SK-N-SH treated with all-trans-retinoic acid at 6 μM for 48 hours (cell line): ENCODE results near the gene CXXC5.

Source experiments
- ARNTL ChIP-seq: fragments of 450-650 bp; formaldehyde crosslinking; IDR thresholded peaks from 2 replicates; pipeline ENCODE4 v1.5.0; 2020; ENCODE audit warnings: low read depth, mild to moderate bottlenecking, moderate library complexity, borderline replicate concordance
- BACH2 ChIP-seq: fragments of 250-450 bp; sonication (Bioruptor Pico); IDR thresholded peaks from 2 replicates; pipeline ENCODE4 v1.9.0; 2021; ENCODE audit warnings: mild to moderate bottlenecking, borderline replicate concordance
- CSDC2 ChIP-seq: fragments of 250-450 bp; sonication (Bioruptor Pico); IDR thresholded peaks from 2 replicates; pipeline ENCODE4 v1.5.0; 2020; ENCODE audit warnings: mild to moderate bottlenecking, moderate library complexity
- ESRRG ChIP-seq: fragments of 250-450 bp; sonication (Bioruptor Pico); IDR thresholded peaks from 2 replicates; pipeline ENCODE4 v1.6.1; 2021; ENCODE audit warnings: mild to moderate bottlenecking
- OSR1 ChIP-seq: fragments of 250-450 bp; sonication (Bioruptor Pico); IDR thresholded peaks from 2 replicates; pipeline ENCODE4 v1.8.0; 2022; ENCODE audit warnings: moderate library complexity, mild to moderate bottlenecking, inconsistent platforms
- PPARA ChIP-seq: fragments of 250-450 bp; sonication (Bioruptor Pico); IDR thresholded peaks from 2 replicates; pipeline ENCODE4 v1.5.0; 2020; ENCODE audit warnings: mild to moderate bottlenecking, borderline replicate concordance
- RARB ChIP-seq: fragments of 250-450 bp; sonication (Bioruptor Pico); IDR thresholded peaks from 2 replicates; pipeline ENCODE4 v1.8.0; 2021; ENCODE audit warnings: mild to moderate bottlenecking, moderate library complexity
- TOX ChIP-seq: fragments of 250-450 bp; sonication (Bioruptor Pico); IDR thresholded peaks from 2 replicates; pipeline ENCODE4 v1.8.0; 2021; ENCODE audit warnings: mild to moderate bottlenecking, moderate library complexity, borderline replicate concordance
- ZFP3 ChIP-seq: fragments of 250-450 bp; sonication (Bioruptor Pico); IDR thresholded peaks from 2 replicates; pipeline ENCODE4 v1.5.0; 2020; ENCODE audit warnings: mild to moderate bottlenecking, moderate library complexity
- ZNF565 ChIP-seq: fragments of 450-650 bp; formaldehyde crosslinking; conservative IDR thresholded peaks from 2 replicates; pipeline ENCODE4 v1.5.0; 2020; ENCODE audit warnings: low read depth, mild to moderate bottlenecking, moderate library complexity
- ZNF70 ChIP-seq: fragments of 450-650 bp; formaldehyde crosslinking; IDR thresholded peaks from 2 replicates; pipeline ENCODE4 v1.5.0; 2020; ENCODE audit warnings: mild to moderate bottlenecking, moderate library complexity
- ZNF8 ChIP-seq: fragments of 450-650 bp; formaldehyde crosslinking; IDR thresholded peaks from 2 replicates; pipeline ENCODE4 v1.5.0; 2020; ENCODE audit warnings: mild to moderate bottlenecking, moderate library complexity
- TF ChIP-seq, protein P1 (sequence below): fragments of 250-450 bp; sonication (Bioruptor Pico); IDR thresholded peaks from 2 replicates; pipeline ENCODE4 v1.8.0; 2020; ENCODE audit warnings: mild to moderate bottlenecking, moderate library complexity, borderline replicate concordance
- TF ChIP-seq, protein P2 (sequence below): fragments of 250-450 bp; sonication (Bioruptor Pico); IDR thresholded peaks from 2 replicates; pipeline ENCODE4 v1.5.0; 2020; ENCODE audit warnings: mild to moderate bottlenecking, moderate library complexity

DNA sequence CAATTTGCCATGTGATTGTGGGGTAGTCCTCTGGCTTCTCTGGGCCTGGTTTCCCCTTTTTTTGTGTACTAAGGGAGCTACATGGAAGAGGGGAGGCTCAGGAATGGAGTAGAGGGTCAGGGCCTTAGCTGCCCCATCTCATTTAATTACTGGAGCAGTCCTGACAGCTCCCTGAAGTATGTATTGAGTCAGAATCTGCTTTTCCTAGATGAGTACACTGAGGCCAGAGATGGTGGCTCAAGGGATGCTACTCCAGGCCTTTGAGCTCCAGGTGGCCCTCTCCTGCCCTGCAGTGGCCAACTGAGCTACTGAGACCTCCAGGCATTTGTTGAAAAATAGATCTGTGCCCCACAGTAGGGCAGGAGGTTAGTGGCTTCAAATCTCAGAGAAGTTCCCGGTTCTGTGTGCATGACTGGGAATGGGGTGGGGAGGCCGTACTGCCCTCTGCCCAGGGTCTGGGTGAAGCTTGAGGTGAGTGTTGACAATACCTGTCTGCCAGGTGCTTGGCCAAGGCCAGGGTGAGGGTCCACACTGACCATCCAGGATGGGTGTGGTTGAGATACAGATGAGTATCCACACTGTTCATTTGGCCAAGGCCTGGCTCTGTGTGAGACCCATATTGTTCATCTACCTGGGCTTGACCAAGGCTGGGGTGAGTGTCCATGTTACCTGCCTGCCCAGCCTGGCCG, 45.7 kb downstream of the CXXC5 start:
- TF ChIP-seq ZNF70 (CRISPR knock-in tag) (no peak), ESRRG (CRISPR knock-in tag) (no peak), RARB (CRISPR knock-in tag) (no peak), OSR1 (CRISPR knock-in tag) (no peak), ARNTL (CRISPR knock-in tag) (no peak), CSDC2 (no peak), ZNF565 (CRISPR knock-in tag) (no peak), BACH2 (CRISPR knock-in tag) (no peak), ZFP3 (CRISPR knock-in tag) (no peak), PPARA (CRISPR knock-in tag) (no peak), ZNF8 (CRISPR knock-in tag) (no peak), TOX (CRISPR knock-in tag) (no peak)
- TF ChIP-seq, protein P1, sequence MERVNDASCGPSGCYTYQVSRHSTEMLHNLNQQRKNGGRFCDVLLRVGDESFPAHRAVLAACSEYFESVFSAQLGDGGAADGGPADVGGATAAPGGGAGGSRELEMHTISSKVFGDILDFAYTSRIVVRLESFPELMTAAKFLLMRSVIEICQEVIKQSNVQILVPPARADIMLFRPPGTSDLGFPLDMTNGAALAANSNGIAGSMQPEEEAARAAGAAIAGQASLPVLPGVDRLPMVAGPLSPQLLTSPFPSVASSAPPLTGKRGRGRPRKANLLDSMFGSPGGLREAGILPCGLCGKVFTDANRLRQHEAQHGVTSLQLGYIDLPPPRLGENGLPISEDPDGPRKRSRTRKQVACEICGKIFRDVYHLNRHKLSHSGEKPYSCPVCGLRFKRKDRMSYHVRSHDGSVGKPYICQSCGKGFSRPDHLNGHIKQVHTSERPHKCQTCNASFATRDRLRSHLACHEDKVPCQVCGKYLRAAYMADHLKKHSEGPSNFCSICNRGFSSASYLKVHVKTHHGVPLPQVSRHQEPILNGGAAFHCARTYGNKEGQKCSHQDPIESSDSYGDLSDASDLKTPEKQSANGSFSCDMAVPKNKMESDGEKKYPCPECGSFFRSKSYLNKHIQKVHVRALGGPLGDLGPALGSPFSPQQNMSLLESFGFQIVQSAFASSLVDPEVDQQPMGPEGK (CRISPR knock-in tag): no peak
- TF ChIP-seq, protein P2, sequence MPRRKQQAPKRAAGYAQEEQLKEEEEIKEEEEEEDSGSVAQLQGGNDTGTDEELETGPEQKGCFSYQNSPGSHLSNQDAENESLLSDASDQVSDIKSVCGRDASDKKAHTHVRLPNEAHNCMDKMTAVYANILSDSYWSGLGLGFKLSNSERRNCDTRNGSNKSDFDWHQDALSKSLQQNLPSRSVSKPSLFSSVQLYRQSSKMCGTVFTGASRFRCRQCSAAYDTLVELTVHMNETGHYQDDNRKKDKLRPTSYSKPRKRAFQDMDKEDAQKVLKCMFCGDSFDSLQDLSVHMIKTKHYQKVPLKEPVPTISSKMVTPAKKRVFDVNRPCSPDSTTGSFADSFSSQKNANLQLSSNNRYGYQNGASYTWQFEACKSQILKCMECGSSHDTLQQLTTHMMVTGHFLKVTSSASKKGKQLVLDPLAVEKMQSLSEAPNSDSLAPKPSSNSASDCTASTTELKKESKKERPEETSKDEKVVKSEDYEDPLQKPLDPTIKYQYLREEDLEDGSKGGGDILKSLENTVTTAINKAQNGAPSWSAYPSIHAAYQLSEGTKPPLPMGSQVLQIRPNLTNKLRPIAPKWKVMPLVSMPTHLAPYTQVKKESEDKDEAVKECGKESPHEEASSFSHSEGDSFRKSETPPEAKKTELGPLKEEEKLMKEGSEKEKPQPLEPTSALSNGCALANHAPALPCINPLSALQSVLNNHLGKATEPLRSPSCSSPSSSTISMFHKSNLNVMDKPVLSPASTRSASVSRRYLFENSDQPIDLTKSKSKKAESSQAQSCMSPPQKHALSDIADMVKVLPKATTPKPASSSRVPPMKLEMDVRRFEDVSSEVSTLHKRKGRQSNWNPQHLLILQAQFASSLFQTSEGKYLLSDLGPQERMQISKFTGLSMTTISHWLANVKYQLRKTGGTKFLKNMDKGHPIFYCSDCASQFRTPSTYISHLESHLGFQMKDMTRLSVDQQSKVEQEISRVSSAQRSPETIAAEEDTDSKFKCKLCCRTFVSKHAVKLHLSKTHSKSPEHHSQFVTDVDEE (CRISPR knock-in tag): no peak
